ENCODE results near the gene C6orf141. TPM values are rescaled to one million over a fixed set of nuclear protein-coding genes. Genes with fewer than 3 reads are reported as not detected.

The C6orf141 gene
- total RNA-seq, 1 experiment from 2014 or later: 2.1 TPM

- Histone ChIP-seq H3K27me3 (replicated peaks; ENCODE audit: control insufficient read depth, insufficient read depth, low read length) (no peaks in the 10 kb centered on the region), H3K36me3 (ENCODE audit: control insufficient read depth, insufficient read depth, low read length) (no peaks in the 10 kb centered on the region), H3K4me1 (peaks cover 15% of the 10 kb centered on the region), H3K9me3 (no peaks in the 10 kb centered on the region), H3K4me3 (ENCODE audit: low read depth, low read length) (no peak overlapping the region)
- ChIA-PET CTCF (no interaction called here), POLR2A (no interaction called here)
- no TSS peak for BruUV-seq (replicated peaks)
- peak; percentile 64 to 68 for DNase-seq
- TF ChIP-seq CTCF (IDR thresholded peaks at IDR 0.05; ENCODE audit: insufficient read depth in 1 of 2, low read depth in 1 of 2, low read length in 1 of 2, severe bottlenecking in 1 of 2, unreplicated experiment in 1 of 2): no peak
- Mint-ChIP-seq H3K36me3 (ENCODE audit: insufficient read depth, unreplicated experiment) (peaks cover 4% of the 10 kb centered on the region), H3K27ac (ENCODE audit: unreplicated experiment) (no peak overlapping the region), H3K9me3 (ENCODE audit: unreplicated experiment) (no peaks in the 10 kb centered on the region), H3K4me1 (ENCODE audit: low read depth, unreplicated experiment) (peaks cover 12% of the 10 kb centered on the region), H3K27me3 (ENCODE audit: insufficient read depth, unreplicated experiment) (no peaks in the 10 kb centered on the region), H3K4me3 (ENCODE audit: unreplicated experiment) (peak overlapping the region; percentile 15)
- intact Hi-C loops (cut with micrococcal nuclease; ENCODE audit: unreplicated experiment): loop anchor here (1.0 kb wide), 1 partner anchor 51 kb away; no protein-coding TSS in a partner anchor
These were observed 6.0 kb downstream of the C6orf141 start for GRCh38 chr6:49556429-49556837.

- no peaks in the 10 kb centered on the region for H3K36me3 ChIP-seq (ENCODE audit: control insufficient read depth, insufficient read depth, low read length)
- no peak for TF ChIP-seq CTCF (IDR thresholded peaks at IDR 0.05; ENCODE audit: insufficient read depth in 1 of 2, low read depth in 1 of 2, low read length in 1 of 2, severe bottlenecking in 1 of 2, unreplicated experiment in 1 of 2)
- no peaks in the 10 kb centered on the region for H3K27me3 Mint-ChIP-seq (ENCODE audit: insufficient read depth, unreplicated experiment)
- intact Hi-C loops (cut with micrococcal nuclease; ENCODE audit: unreplicated experiment): no loop called here
- CTCF ChIA-PET: no interaction called here
- no TSS peak for BruUV-seq (replicated peaks)
- POLR2A ChIA-PET: no interaction called here
- H3K36me3 Mint-ChIP-seq (ENCODE audit: insufficient read depth, unreplicated experiment): no peaks in the 10 kb centered on the region
- H3K4me1 ChIP-seq: peaks cover 15% of the 10 kb centered on the region
- H3K9me3 Mint-ChIP-seq (ENCODE audit: unreplicated experiment): no peaks in the 10 kb centered on the region
- H3K9me3 ChIP-seq: no peaks in the 10 kb centered on the region
- no peak overlapping the region for H3K4me3 ChIP-seq (ENCODE audit: low read depth, low read length)
- H3K4me3 Mint-ChIP-seq (ENCODE audit: unreplicated experiment): no peak overlapping the region
- no peaks in the 10 kb centered on the region for H3K27me3 ChIP-seq (replicated peaks; ENCODE audit: control insufficient read depth, insufficient read depth, low read length)
- peaks cover 6% of the 10 kb centered on the region for H3K4me1 Mint-ChIP-seq (ENCODE audit: low read depth, unreplicated experiment)
- no peak for DNase-seq
- no peak overlapping the region for H3K27ac Mint-ChIP-seq (ENCODE audit: unreplicated experiment)
These were observed 6.7 kb downstream of the C6orf141 start for GRCh38 chr6:49557177-49557576.

- no peaks in the 10 kb centered on the region for H3K9me3 Mint-ChIP-seq (ENCODE audit: unreplicated experiment)
- no peaks in the 10 kb centered on the region for H3K9me3 ChIP-seq
- peaks cover 15% of the 10 kb centered on the region for H3K4me1 ChIP-seq
- ChIA-PET CTCF (no interaction called here), POLR2A (interaction anchor here (0.6 kb wide), 1 partner anchor 1528 kb away, joined by 4 read pairs; no protein-coding TSS in a partner anchor)
- no peaks in the 10 kb centered on the region for H3K27me3 ChIP-seq (replicated peaks; ENCODE audit: control insufficient read depth, insufficient read depth, low read length)
- H3K4me3 ChIP-seq (ENCODE audit: low read depth, low read length): no peak overlapping the region
- DNase-seq: no peak
- no peaks in the 10 kb centered on the region for H3K36me3 Mint-ChIP-seq (ENCODE audit: insufficient read depth, unreplicated experiment)
- intact Hi-C loops (cut with micrococcal nuclease; ENCODE audit: unreplicated experiment): no loop called here
- no peak for TF ChIP-seq CTCF (IDR thresholded peaks at IDR 0.05; ENCODE audit: insufficient read depth in 1 of 2, low read depth in 1 of 2, low read length in 1 of 2, severe bottlenecking in 1 of 2, unreplicated experiment in 1 of 2)
- H3K4me3 Mint-ChIP-seq (ENCODE audit: unreplicated experiment): no peak overlapping the region
- H3K36me3 ChIP-seq (ENCODE audit: control insufficient read depth, insufficient read depth, low read length): no peaks in the 10 kb centered on the region
- H3K4me1 Mint-ChIP-seq (ENCODE audit: low read depth, unreplicated experiment): peaks cover 6% of the 10 kb centered on the region
- no peak overlapping the region for H3K27ac Mint-ChIP-seq (ENCODE audit: unreplicated experiment)
- no TSS peak for BruUV-seq (replicated peaks)
- H3K27me3 Mint-ChIP-seq (ENCODE audit: insufficient read depth, unreplicated experiment): no peaks in the 10 kb centered on the region
These were observed 7.8 kb downstream of the C6orf141 start for GRCh38 chr6:49558238-49558637.

Measured in Caco-2 (cell line).